Fibroblast of skin of scalp (primary cell): ENCODE data around the gene SYNPO2.
A peak's percentile ranks its signal among the peaks of the same experiment; 100 is the strongest.
"Not testable (repeated sequence)": the region's sequence is repeated elsewhere in the genome, so short reads cannot be mapped to it uniquely, and the experiment has no call there.

Experiments used
- DNase-seq: peaks from one replicate; pipeline ENCODE4 v3.0.0-alpha.2; 2013

SYNPO2 gene

DNA sequence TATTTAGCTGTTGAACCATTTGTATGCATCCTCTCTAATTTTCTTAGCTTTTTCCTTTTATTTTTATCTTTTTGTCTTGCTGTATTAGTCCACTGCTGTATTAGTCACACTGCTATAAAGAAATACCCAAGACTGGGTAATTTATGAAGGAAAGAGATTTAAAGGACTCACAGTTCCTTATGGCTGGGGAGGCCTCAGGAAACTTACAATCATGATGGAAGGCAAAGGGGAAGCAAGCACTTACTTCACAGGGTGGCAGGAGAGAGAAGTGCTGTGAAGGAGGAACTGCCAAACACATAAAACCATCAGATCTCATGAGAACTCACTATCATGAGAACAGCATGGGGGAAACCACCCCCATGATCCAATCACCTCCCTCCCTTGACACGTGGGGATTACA lies 114.3 kb downstream of the SYNPO2 start:
- not testable (repeated sequence) for DNase-seq

DNA sequence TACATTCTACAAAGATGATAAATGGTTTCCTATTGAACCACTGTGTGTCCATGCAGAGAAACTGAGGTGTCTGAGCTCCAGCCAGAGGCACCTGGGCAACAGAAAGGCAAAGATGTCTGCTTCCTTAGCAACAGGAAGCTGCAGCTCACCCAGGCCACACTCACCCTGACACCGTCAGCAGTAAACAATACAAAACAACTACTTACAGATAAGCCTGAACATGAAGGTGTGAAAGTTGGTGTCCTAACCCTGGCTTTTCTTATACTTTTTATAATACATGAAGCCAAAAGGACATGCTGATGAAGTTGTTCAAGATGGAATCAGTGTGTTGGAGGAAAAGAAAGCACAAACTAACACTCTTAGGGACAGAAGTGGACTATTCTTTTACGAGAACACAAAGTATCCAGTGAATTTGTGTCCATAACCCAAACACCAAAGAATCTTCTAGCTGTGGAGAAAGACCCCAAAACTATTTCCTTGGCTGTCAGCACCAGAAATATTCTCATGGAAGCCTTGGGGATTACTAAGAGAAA lies 117.3 kb downstream of the SYNPO2 start:
- peak; percentile 35 for DNase-seq

DNA sequence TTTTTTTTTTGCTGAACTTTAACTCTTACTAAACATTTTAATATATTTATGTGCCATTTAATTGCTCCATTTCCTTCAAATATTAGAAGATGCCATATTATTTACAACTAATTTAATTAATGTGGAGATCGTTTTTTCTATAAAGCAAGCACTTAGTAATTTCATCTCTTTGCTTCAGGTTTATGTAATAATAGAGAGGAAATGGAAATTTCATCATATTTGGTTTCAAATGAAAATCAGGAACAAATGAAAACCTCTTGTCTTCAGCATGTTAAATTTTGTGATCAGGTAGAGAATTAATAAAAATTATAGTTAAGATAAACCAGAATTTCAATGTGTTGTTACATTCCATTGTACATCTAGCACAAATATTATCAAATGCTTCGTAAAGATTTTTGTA lies 120.1 kb downstream of the SYNPO2 start:
- DNase-seq = no peak

DNA sequence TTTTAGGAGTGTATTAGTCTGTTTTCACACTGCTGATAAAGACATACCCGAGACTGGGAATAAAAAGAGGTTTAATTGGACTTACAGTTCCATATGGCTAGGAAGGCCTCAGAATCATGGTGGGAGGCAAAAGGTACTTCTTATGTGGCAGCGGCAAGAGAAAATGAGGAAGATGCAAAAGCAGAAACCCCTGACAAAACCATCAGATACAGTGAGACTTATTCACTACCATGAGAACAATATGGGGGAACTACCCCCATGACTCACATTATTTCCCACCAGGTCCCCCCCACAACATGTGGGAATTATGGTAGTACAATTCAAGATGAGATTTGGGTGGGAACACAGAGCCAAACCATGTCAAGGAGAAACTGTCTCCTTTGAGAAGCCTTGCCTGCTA lies 121.6 kb downstream of the SYNPO2 start:
- not testable (repeated sequence) for DNase-seq

DNA sequence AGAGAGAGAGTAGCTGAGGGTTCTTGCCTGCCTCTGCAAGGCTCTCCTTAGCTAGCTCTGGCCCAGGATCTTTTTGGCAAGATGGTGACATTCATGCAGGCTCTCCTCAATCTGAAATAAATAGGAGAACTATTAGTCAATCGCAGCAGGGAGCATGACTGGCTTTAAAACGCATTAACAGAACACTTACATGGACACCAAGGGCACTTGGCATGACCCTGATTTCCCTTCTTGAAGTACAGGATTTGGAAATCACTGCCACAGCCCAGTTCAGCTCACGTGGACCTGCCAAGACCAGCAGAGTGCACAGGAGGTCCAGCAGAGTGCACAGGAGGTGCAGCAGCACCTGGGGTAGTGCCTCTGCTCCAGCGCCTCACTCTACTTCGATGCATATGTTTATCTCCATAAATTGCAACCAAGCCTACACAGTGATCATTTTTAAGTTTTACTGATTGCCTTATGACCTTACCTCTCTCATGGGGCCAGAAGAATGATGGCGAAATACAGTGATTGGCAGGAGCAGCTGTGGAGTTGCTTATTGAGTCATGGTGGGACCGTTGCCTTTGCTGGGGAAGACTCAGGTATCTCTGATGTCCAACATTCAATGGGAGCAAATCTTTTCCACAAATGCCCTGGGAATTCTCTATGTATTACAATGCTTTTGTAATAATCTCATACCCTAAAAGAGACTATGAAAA lies 122.4 kb downstream of the SYNPO2 start:
- no peak for DNase-seq

DNA sequence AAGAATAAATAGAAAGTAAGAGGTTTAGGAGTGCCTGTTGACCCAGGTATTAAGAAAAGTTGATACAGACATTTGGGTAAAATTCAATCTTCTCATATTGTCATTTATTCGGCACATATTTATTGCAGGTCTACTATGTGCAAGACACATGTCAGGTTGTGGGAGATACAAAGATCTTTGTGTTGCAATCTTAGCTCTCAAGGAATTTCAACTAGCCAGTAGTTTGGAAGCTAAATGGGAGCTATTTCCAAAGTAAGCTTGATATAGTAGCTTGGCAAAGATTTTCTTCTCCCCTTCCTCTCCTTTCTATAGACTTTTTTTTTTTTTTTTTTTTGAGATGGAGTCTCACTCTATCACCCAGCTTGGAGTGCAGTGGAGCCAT lies 122.9 kb downstream of the SYNPO2 start:
- no peak for DNase-seq

DNA sequence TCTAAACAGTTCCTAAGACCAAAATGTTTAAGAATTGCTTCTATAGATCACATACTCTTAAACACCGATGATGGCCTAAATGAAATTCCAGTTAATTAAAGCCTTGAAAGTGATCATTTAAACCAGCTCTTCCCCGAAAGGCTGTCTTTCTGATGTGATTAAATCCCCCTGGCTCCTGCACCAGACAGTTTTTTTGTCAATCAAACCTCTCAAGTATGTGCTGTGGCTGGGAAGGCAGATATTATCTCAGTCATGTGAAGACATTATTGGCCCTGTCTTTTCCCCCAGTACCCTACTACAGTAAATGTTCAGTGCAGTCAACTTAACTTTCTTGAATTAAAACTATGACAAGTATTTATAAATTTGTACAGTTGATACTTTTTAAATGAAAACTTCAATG lies 126.0 kb downstream of the SYNPO2 start:
- no peak for DNase-seq

DNA sequence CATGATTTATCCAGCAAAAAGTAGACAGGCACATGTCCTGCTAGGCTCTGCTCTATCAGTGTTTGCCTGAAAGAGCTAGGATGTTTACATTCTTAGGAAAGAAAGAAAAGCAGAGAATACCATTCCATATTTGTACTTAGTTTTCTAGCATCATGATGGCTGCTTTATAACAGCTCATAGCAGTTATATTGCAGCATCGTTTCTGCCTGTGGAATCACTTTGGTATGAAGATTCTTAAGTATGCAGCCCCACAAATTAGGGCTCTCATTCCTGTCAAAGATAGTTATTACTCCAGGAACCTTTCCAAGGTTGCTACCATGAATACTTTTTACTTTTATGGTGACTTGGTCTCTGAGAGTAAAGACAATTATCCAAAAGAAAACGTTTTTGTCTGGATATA lies 128.0 kb downstream of the SYNPO2 start:
- DNase-seq = peak; percentile 97

DNA sequence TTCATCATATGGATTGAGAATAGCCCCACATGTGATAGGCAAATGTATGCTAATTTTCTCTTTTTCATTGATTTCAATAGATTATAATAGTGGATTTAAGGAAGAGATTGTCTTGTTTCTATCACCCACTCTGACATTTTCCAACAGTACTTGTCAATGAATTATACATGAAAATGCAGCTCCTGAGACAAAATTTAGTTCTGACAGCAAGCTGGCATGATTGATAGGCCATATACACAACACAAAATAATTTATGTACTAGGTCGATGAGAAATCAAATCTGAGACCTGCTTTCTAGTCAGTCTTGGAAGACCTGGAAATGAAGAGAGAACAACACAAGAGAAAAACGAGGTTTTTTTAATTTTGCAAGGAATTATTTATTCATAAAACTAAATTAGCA lies 129.0 kb downstream of the SYNPO2 start:
- DNase-seq = no peak

DNA sequence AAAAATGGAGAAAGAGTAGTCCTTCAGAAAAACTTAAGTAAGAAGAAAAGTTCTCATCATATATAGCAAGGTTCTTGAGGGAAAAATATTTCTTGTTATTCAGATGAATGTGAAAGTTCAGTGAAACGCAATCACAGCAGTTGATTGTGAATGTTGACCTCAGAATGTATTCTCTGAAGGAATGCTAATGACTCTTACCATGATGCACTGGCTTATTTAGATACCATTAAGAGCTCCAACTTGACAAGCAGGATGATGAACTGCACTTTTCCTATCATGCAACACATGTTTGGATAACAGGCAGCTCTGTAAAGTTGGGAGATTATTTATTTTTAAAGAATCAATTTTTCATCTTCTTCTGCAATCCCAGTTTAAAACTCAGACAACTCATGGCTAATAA lies 131.5 kb downstream of the SYNPO2 start:
- peak; percentile 69 for DNase-seq

DNA sequence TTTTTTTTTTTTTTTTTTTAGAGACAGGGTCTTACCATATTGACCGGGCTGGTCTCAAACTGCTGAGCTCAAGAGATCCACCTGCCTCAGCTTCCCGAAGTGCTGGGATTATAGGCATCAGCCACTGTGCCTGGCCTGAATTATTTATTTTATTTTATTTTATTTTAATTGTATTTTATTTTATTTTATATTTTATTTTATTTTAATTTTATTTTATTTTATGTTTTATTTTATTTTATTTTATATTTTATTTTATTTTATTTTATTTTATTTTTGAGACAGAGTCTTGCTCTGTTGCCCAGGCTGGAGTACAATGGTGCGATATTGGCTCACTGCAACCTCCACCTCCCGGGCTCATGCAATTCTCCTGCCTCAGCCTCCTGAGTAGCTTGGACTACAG lies 133.9 kb downstream of the SYNPO2 start:
- DNase-seq = not testable (repeated sequence)

DNA sequence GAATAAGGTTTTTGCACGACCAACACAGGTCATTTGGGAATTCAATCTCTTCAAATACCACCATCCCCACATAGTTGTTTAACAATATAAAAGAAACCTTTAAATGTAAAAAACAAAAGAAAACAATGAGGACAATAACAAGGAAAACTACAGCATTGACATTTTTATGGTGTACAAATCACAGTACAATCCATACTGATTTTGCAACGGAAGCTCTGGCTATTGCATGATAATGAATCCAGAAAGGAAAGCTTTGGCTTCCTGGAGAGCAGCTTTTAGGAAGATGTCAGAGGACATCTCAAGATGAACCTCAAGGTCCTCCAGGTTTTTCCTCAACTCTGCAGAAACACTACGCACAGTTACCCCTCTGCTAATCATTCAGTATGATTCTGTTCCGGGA lies 135.4 kb downstream of the SYNPO2 start:
- no peak for DNase-seq

DNA sequence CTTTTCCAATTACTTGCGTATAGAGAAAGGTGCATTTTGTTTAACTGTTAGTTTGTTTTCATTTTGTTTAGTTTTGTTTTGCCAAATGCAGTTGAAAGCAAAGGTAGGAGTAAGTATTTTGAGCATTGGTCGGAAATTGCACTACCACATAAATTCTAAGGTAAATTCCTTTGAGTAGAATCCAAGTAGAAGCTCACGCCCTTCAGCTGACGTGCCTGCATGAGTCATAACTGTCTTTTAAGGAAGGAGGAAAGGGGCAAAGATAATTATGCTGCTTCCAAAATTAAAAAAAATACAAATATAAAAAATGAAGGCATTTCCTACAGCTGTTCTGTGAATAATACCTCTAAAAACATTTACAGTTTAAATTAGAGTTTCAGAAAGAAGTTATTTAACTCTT lies 136.8 kb downstream of the SYNPO2 start:
- peak; percentile 40 for DNase-seq

DNA sequence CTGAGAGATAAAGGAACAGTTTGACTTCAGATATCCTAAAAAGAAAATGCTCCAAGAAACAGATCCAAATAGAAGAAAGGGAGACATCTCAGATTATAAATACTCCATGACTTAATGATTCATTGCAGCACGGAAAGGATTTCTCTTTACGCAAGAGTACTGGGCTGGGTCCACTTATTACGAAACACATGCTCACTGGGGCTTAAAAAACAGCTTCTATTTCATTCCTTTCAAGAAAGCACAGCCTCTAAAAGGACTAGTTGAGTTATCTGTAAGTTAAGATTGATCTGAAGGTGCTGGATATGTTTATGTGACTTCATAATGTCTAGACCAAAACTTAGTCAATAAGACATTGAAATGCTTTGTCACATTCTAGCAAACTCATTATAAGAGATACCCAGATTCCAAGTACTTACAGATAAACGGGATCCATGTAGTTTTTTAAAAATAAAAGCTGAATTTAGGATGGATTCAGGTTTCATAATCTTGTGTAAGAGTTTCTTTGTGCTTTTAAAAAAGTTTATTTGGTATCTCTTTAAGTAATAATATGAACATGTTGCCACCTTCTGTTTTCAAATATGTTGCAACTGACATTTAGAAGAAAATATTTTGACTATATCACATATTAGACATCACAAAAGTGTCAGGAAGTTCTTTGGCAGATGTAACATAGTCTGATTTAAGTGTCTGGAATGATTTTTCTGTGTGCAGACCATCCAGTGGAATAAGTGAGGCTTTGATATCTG lies 137.4 kb downstream of the SYNPO2 start:
- DNase-seq = peak; percentile 87

DNA sequence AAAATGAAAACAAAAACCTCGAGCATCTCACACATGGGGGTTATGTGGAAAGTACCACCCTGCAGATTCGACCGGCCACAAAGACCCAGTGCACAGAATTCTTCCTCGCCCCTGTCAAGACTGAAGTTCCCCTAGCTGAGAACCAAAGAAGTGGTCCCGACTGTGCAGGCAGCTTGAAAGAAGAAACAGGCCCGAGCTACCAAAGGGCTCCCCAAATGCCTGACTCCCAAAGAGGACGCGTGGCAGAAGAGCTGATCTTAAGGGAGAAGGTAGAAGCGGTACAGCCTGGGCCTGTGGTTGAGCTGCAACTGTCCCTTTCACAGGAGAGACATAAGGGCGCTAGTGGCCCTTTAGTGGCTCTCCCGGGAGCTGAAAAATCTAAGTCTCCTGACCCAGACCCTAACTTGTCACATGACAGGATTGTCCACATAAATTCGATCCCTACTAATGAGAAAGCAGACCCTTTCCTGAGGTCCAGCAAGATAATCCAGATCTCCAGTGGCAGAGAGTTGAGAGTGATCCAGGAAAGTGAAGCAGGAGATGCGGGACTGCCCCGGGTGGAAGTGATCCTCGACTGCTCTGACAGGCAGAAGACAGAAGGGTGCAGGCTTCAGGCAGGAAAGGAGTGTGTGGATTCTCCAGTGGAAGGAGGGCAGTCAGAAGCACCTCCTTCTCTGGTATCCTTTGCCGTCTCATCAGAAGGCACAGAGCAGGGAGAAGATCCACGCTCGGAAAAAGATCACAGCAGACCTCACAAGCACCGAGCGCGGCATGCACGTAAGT lies 138.2 kb downstream of the SYNPO2 start:
- peak; percentile 61 for DNase-seq

DNA sequence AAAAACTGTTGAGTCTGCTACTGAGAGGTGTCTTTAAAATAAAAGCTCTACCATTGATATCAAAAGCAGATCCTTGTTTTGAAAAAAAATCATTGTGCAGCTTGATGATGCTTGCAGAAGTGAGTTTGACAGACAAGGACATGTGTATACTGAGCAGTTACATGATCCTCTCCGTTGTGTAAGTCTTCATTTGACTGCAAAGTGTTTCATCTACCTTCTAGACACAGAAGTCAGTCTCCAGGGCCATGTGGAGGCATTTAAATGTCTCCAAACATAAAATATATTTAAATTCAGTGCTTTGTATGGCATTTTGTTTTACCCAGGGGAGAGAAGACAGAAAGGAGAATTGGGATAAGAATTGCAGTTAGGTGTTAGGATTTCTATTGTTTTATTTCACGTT lies 139.2 kb downstream of the SYNPO2 start:
- DNase-seq = no peak

DNA sequence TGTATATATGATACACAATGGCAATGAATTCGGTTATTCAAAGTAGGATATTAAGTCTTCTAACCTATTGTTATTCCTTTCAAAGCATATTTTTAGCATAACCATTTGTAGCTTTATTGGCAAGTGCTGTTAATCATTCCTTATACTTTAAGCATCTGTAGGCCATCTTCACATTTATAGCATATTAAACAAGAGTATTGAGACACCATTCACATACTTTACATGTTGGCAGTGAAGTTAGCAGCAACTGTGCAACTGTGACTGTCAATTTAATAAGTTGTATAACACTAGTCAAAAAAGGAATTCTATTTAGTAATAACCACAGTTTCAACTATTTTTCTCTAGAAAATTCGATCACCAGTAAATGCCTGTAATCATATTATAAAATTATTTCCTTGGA lies 139.6 kb downstream of the SYNPO2 start:
- DNase-seq = no peak

DNA sequence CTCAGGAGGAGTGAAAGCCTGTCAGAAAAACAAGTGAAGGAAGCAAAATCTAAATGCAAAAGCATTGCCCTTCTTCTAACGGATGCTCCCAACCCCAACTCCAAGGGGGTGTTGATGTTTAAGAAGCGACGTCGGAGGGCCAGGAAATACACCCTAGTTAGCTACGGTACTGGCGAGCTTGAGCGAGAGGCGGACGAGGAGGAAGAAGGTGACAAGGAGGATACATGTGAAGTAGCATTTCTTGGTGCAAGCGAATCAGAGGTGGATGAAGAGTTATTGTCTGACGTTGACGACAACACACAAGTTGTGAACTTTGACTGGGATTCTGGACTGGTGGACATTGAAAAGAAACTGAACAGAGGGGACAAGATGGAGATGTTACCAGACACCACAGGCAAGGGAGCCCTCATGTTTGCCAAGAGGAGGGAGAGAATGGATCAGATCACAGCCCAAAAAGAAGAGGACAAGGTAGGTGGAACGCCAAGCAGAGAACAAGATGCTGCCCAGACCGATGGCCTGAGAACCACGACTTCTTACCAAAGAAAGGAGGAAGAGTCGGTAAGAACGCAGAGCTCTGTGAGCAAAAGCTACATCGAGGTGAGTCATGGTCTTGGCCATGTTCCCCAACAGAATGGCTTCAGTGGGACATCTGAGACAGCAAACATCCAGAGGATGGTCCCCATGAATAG lies 141.3 kb downstream of the SYNPO2 start:
- no peak for DNase-seq

DNA sequence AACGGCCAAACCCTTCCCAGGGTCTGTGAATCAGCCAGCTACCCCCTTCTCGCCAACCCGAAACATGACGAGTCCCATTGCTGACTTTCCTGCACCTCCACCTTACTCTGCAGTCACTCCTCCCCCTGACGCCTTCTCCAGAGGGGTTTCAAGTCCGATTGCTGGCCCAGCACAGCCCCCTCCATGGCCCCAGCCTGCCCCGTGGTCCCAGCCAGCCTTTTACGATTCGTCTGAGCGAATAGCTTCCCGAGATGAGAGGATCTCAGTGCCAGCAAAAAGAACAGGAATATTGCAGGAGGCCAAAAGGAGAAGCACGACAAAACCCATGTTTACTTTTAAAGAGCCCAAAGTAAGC lies 141.9 kb downstream of the SYNPO2 start:
- DNase-seq = no peak

DNA sequence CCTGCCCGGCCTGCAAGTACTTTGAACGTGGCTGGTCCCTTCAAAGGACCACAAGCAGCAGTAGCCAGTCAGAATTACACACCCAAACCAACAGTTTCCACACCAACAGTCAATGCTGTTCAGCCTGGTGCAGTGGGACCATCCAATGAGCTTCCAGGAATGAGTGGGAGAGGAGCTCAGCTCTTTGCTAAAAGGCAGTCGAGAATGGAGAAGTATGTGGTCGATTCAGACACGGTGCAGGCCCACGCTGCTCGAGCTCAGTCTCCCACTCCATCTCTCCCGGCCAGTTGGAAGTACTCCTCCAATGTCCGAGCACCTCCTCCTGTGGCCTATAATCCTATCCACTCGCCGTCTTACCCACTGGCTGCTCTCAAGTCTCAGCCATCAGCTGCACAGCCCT lies 142.6 kb downstream of the SYNPO2 start:
- no peak for DNase-seq

DNA sequence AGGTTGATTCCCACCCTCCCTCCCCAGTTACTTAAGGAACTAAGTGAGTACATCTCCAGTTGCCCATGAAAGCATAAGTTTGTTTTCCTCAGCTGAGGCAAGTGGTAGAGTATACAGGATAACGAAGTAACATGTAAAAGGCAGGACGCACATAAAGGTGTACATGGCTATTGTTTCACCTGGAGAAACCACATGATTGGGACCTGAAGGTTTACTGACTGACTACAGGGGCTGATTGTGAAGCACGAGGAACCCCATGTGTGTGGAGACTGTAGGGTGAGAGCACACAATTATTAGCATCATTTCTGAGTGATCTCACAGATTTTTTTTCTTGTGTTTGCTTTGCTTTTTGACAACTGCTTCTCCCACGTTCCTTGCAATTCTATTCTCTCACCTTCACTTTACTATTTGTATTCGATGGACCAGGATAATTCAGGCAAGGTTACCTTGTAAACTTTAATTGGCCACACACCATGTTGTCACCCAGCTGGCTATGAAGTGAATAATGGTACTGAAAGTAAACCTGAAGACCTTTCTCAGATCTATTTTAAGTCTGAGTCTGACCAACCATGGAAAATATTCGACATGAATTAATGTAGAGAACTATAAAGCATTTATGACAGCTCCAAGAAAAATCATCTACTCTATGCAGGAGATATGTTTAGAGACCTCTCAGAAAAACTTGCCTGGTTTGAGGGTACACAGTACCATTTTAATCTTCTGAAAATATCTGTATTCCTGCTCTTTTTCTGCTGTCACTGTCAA lies 144.4 kb downstream of the SYNPO2 start:
- no peak for DNase-seq
